A673 (cell line): Measurements from ENCODE around the gene LMCD1. TPM values are rescaled to one million over a fixed set of nuclear protein-coding genes. Genes with fewer than 3 reads are reported as not detected.
A peak's percentile ranks its signal among the peaks of the same experiment; 100 is the strongest.

Experiments
- BruUV-seq: library from RNA; stranded (reverse); fragments of 400-500 nt; replicated peaks from 2 replicates; lab custom pipeline; 2021; lab: Mats Ljungman, UMichigan
- CTCF ChIA-PET: fragments of 300-600 bp; sonication (Branson Sonifier 250); formaldehyde crosslinking; loops from one replicate; lab custom pipeline; 2022; ENCODE audit warnings: antibody characterized with exemption; lab: Charles Lee
- POLR2A ChIA-PET: fragments of 300-600 bp; sonication (Branson Sonifier 250); formaldehyde crosslinking; loops from one replicate; lab custom pipeline; 2022; ENCODE audit warnings: antibody characterized with exemption; ENCODE audit not compliant: low non-redundant PET; lab: Charles Lee
- DNase-seq: peaks from one replicate; pipeline ENCODE4 v3.0.0-alpha.2; 2015; ENCODE audit warnings: low spot score
- H3K27ac ChIP-seq: fragments of 200-600 bp; sonication (generic); 2 replicates; pipeline ENCODE4 v1.5.1; 2016; ENCODE audit warnings: mixed run types, low read depth, mild to moderate bottlenecking, mixed read lengths, antibody characterized with exemption, low read length; ENCODE audit not compliant: poor library complexity, severe bottlenecking
- H3K27me3 ChIP-seq: fragments of 200-600 bp; sonication (generic); replicated peaks from 2 replicates; pipeline ENCODE4 v1.6.1; 2017; ENCODE audit warnings: mixed run types, low read depth, mild to moderate bottlenecking, mixed read lengths, antibody characterized with exemption, low read length; ENCODE audit not compliant: insufficient read depth, poor library complexity
- H3K36me3 ChIP-seq: fragments of 200-600 bp; sonication (generic); 2 replicates; pipeline ENCODE4 v1.6.1; 2016; ENCODE audit warnings: mixed run types, mild to moderate bottlenecking, mixed read lengths, antibody characterized with exemption, low read length; ENCODE audit not compliant: insufficient read depth, poor library complexity, severe bottlenecking
- H3K4me1 ChIP-seq: fragments of 200-600 bp; sonication (generic); 2 replicates; pipeline ENCODE4 v1.6.1; 2017; ENCODE audit warnings: mixed run types, mild to moderate bottlenecking, mixed read lengths, antibody characterized with exemption, low read length; ENCODE audit not compliant: insufficient read depth, poor library complexity, severe bottlenecking
- H3K4me3 ChIP-seq: fragments of 200-600 bp; sonication (generic); 2 replicates; pipeline ENCODE4 v1.5.1; 2016; ENCODE audit warnings: low read depth, mixed run types, mild to moderate bottlenecking, mixed read lengths, low read length; ENCODE audit not compliant: poor library complexity, severe bottlenecking
- H3K9me3 ChIP-seq: fragments of 200-600 bp; sonication (generic); 2 replicates; pipeline ENCODE4 v1.6.1; 2016; ENCODE audit warnings: mixed run types, low read depth, mild to moderate bottlenecking, mixed read lengths, antibody characterized with exemption, low read length; ENCODE audit not compliant: poor library complexity, severe bottlenecking
- EZH2 ChIP-seq: fragments of 200-600 bp; sonication (generic); IDR thresholded peaks from 2 replicates; pipeline ENCODE4 v1.6.1; 2017; ENCODE audit warnings: borderline replicate concordance, low read depth, mild to moderate bottlenecking, mixed read lengths, antibody characterized with exemption, low read length; ENCODE audit not compliant: poor library complexity, severe bottlenecking
- intact Hi-C: fragments of 100-400 bp; cut with micrococcal nuclease; formaldehyde crosslinking; loops from one replicate; pipeline ENCODE4 v1.10.0; 2022; ENCODE audit not compliant: unreplicated experiment
- total RNA-seq: library from RNA; stranded (reverse); gene quantifications from 2 replicates; pipeline ENCODE4 v1.2.3, GENCODE V29; 2021
- TF ChIP-seq, protein P1 (sequence below): fragments of 300-800, 200-600 bp; sonication (generic); conservative IDR thresholded peaks from 2 replicates; pipeline ENCODE4 v1.5.1; 2017; ENCODE audit warnings: low read depth, mild to moderate bottlenecking, antibody characterized with exemption, low read length, moderate library complexity, mixed read lengths

The LMCD1 gene
- total RNA-seq, 1 experiment from 2014 or later: 4.3 TPM

DNA sequence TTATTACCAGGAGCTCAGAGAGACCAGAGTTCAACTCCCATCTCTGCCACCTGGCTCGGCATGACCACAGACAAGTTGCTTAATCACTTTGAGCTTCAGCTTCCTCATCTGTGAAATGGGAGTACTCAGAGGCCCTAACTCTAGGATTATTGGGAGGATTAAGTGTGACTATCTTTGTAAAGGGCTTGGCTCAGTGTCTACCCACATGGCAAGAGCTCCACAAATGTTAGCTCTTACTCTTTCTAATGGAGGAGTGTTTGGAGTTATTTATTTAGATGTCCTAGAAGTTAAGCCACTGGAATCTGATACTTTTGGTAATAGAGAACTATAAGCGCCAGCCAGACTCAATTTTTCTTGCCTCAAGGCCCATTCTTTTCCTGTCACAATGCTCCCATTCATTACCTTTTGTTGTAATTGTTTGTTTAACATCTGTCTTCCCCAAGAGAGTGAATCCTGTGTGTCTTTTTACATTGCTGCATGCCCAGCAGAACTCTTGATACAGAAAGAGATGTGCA, 12.3 kb upstream of the LMCD1 start:
- TF ChIP-seq, protein P1, sequence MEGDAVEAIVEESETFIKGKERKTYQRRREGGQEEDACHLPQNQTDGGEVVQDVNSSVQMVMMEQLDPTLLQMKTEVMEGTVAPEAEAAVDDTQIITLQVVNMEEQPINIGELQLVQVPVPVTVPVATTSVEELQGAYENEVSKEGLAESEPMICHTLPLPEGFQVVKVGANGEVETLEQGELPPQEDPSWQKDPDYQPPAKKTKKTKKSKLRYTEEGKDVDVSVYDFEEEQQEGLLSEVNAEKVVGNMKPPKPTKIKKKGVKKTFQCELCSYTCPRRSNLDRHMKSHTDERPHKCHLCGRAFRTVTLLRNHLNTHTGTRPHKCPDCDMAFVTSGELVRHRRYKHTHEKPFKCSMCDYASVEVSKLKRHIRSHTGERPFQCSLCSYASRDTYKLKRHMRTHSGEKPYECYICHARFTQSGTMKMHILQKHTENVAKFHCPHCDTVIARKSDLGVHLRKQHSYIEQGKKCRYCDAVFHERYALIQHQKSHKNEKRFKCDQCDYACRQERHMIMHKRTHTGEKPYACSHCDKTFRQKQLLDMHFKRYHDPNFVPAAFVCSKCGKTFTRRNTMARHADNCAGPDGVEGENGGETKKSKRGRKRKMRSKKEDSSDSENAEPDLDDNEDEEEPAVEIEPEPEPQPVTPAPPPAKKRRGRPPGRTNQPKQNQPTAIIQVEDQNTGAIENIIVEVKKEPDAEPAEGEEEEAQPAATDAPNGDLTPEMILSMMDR: no peak
- no peak for TF ChIP-seq EZH2
- POLR2A ChIA-PET: interaction anchor here (0.6 kb wide), 1 partner anchor 702 kb away, joined by 3 read pairs; no protein-coding TSS in a partner anchor
- Histone ChIP-seq H3K9me3 (no peaks in the 10 kb centered on the region), H3K27me3 (no peaks in the 10 kb centered on the region), H3K27ac (no peak overlapping the region), H3K4me1 (no peaks in the 10 kb centered on the region), H3K4me3 (no peak overlapping the region), H3K36me3 (no peaks in the 10 kb centered on the region)
- CTCF ChIA-PET: no interaction called here
- no peak for DNase-seq
- intact Hi-C loops: no loop called here
- no TSS peak for BruUV-seq

DNA sequence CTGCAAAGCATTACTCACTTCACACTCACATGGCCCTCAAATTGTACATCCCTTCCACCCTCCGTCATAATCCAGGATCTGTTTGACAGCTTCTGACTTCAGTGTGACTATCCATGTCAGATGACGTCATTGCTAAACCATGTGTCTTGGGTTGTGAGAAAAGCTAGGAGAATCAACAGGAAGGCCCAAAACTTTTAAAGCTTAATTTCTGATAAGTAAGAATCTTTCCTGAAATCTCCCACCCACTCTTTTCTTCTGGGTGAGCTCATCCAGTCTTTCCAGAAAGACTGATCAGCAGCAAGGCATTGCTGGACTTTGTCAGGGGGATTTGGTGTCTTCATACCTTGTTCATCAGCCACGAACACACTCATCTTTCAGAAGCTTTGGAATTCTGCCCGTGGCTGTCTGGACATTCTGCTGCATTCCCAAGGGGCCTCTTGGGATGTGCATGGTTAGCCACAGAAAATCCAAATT, 11.5 kb upstream of the LMCD1 start:
- TF ChIP-seq, protein P1: no peak
- TF ChIP-seq EZH2: no peak
- POLR2A ChIA-PET: interaction anchor here (0.5 to 0.6 kb wide), 2 partner anchors 701 to 868 kb away, joined by 3 to 5 read pairs; no protein-coding TSS in a partner anchor
- CTCF ChIA-PET: no interaction called here
- Histone ChIP-seq H3K36me3 (no peaks in the 10 kb centered on the region), H3K4me1 (no peaks in the 10 kb centered on the region), H3K9me3 (no peaks in the 10 kb centered on the region), H3K27me3 (no peaks in the 10 kb centered on the region), H3K4me3 (no peak overlapping the region), H3K27ac (no peak overlapping the region)
- intact Hi-C loops: no loop called here
- BruUV-seq: no TSS peak
- peak; percentile 39 for DNase-seq

DNA sequence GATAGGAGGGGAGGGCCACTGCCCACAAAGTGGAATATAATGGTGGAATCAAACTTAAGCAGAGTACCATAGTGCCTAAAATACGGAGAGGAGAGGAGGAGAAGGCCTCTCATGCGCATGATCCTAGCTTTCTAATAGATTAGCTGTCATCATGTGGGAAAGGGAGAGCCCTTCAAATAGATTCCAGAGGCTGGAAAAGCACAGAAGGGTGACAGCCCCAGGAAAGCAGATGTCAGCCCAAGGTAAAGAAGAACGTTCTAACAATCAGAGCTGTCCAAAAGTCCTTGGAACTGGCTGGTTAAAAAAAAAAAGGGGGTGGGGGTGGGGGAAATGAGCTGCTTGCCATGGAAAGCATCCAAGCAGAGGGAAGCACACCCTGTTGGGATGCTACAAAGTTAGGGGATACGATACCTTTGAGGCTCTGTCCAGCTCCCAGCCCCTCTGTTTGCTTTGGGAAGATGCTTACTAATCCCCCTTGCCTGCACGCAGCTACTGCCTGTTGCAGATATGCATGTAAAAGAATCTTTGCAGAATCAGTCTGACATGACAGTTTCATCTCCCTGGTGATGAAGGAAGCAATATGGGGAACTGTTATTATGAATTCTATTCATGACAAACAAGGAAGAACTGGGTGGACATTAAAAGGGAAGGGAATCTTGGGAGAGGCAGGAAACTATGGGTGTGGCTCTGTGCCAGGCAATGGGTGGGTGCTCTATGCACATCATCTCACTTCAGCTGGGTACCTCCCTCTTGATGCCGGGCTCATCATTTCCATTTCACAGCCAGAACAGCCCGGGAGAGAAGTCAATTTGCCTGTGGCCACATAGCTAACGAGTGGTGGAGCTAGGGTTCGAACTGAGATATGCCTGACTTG, 10.1 kb upstream of the LMCD1 start:
- Histone ChIP-seq H3K4me1 (no peaks in the 10 kb centered on the region), H3K4me3 (no peak overlapping the region), H3K36me3 (no peaks in the 10 kb centered on the region), H3K27ac (no peak overlapping the region), H3K27me3 (no peaks in the 10 kb centered on the region), H3K9me3 (no peaks in the 10 kb centered on the region)
- CTCF ChIA-PET: no interaction called here
- DNase-seq: no peak
- intact Hi-C loops: no loop called here
- POLR2A ChIA-PET: interaction anchor here (0.6 kb wide), 1 partner anchor 11 kb away, joined by 3 read pairs; no protein-coding TSS in a partner anchor
- no TSS peak for BruUV-seq
- TF ChIP-seq, protein P1: no peak
- TF ChIP-seq EZH2: no peak
